ENCODE measurements around the gene RAD51B. TPM values are rescaled to one million over a fixed set of nuclear protein-coding genes. Genes with fewer than 3 reads are reported as not detected.

Gene RAD51B
- total RNA-seq, 2 donors from 2014 or later, result 37.0 to 49.7 TPM

GRCh38 chr14:68663385-68664076 lies 844.0 kb downstream of the RAD51B start:
- ATAC-seq (replicated peaks), result peak; percentile 90
- peak overlapping the region; percentile 58 for H3K27ac Mint-ChIP-seq
- peaks cover 11% of the 10 kb centered on the region for H3K9me3 Mint-ChIP-seq
- no peaks in the 10 kb centered on the region for H3K27me3 Mint-ChIP-seq
- H3K36me3 Mint-ChIP-seq (ENCODE audit: low read depth), result no peaks in the 10 kb centered on the region
- peaks cover 41% of the 10 kb centered on the region for H3K4me1 Mint-ChIP-seq
- peak overlapping the region; percentile 66 for H3K4me3 Mint-ChIP-seq

DNA sequence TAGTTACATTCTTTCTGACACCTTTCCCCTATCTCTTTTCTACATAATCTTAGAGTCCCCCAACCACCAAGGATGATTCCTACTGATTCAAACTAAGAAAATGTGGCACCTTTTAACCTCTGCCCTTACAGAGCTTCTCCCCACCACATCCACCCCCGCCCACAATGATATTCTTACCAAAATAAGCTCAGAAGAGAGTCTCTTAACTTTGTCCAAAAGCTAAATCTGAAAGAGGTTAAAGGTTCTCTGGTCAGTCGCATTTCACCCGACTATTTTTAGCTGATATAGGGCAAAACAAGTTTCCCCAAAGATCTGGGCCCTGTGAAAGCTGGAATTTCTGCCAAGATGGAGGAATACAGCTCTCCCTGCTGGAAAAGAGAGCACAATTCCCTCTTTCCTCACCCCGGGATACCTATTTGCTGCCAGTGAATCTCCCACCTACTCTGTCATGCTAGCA lies 844.7 kb downstream of the RAD51B start:
- peaks cover 41% of the 10 kb centered on the region for H3K4me1 Mint-ChIP-seq
- H3K4me3 Mint-ChIP-seq, result peak overlapping the region; percentile 66
- ATAC-seq (replicated peaks), result peak; percentile 79
- H3K27me3 Mint-ChIP-seq, result no peaks in the 10 kb centered on the region
- peak overlapping the region; percentile 58 for H3K27ac Mint-ChIP-seq
- H3K9me3 Mint-ChIP-seq, result peaks cover 11% of the 10 kb centered on the region
- no peaks in the 10 kb centered on the region for H3K36me3 Mint-ChIP-seq (ENCODE audit: low read depth)

DNA sequence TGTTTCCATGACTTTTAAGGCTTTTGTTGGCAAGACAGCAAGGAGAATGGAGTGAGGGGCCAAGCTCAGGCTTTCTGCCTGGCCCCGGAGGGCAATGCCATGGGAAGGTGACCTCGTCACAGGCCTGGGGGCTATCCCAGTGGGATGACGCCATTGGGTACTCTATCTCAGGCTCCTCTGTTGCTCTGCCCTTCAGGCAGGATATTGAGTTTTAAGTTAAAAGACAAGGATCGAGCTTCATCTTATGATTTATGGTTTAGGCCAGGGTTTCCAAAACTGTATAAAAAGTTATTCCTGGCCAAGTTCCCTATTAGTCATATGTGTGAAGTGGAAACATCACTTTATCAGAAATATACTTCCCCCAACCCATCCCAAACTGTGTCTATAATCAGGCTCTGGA lies 845.6 kb downstream of the RAD51B start:
- Mint-ChIP-seq H3K4me3 (peak overlapping the region; percentile 66), H3K9me3 (peaks cover 11% of the 10 kb centered on the region), H3K4me1 (peaks cover 41% of the 10 kb centered on the region), H3K27me3 (no peaks in the 10 kb centered on the region), H3K27ac (peak overlapping the region; percentile 58), H3K36me3 (ENCODE audit: low read depth) (no peaks in the 10 kb centered on the region)
- no peak for ATAC-seq (replicated peaks)

GRCh38 chr14:68665792-68666204 lies 846.2 kb downstream of the RAD51B start:
- Mint-ChIP-seq H3K4me1 (peaks cover 41% of the 10 kb centered on the region), H3K4me3 (peak overlapping the region; percentile 66), H3K27me3 (no peaks in the 10 kb centered on the region), H3K9me3 (peaks cover 11% of the 10 kb centered on the region), H3K27ac (peak overlapping the region; percentile 43), H3K36me3 (ENCODE audit: low read depth) (no peaks in the 10 kb centered on the region)
- ATAC-seq (replicated peaks), result no peak

GRCh38 chr14:68666236-68666635 lies 846.7 kb downstream of the RAD51B start:
- H3K4me3 Mint-ChIP-seq, result no peak overlapping the region
- no peaks in the 10 kb centered on the region for H3K36me3 Mint-ChIP-seq (ENCODE audit: low read depth)
- H3K4me1 Mint-ChIP-seq, result peaks cover 41% of the 10 kb centered on the region
- peaks cover 11% of the 10 kb centered on the region for H3K9me3 Mint-ChIP-seq
- H3K27me3 Mint-ChIP-seq, result no peaks in the 10 kb centered on the region
- H3K27ac Mint-ChIP-seq, result peak overlapping the region; percentile 43
- ATAC-seq (replicated peaks), result no peak

DNA sequence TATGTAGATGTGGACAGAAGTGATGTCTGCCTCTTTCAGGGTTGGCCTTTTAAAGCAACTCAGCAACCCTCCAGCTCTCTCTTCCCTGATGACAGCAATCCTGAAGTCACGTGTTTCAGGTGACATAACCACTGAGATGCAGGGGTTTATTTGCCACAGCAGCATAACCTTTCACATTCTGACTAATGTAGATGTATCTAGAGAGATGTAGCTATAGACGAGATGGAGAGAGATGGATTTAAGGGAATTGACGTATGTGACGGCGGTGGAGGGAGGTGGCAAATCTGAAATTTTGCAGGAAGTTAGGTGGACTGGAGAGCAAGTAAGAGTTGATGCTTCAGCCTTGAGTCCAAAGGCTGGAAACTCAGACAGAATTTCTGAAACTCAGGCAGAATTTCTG lies 847.3 kb downstream of the RAD51B start:
- peaks cover 11% of the 10 kb centered on the region for H3K9me3 Mint-ChIP-seq
- no peak overlapping the region for H3K4me3 Mint-ChIP-seq
- H3K27ac Mint-ChIP-seq, result no peak overlapping the region
- peaks cover 36% of the 10 kb centered on the region for H3K4me1 Mint-ChIP-seq
- no peaks in the 10 kb centered on the region for H3K27me3 Mint-ChIP-seq
- ATAC-seq (replicated peaks), result peak; percentile 3
- no peaks in the 10 kb centered on the region for H3K36me3 Mint-ChIP-seq (ENCODE audit: low read depth)

DNA sequence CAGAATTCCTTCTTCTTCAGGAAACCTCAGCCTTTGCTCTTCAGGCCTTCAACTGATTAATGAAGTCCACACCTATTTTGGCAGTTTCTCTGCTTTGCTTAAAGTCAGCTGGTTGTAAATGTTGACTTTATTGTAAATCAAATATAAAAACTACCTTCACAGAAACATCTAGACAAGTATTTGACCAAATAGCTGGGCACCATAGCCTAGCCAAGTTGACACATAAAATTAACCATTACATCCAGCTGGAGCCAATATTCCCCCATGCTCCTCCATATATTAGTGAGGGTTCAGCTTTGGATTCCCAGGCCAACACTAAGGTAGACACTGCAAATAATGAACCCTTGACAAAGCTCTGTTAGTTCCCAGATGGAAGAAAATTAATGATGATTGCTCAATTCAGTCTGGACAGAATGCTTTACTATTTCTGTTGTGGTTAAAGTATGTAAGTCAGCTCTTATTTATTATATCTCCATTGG lies 847.8 kb downstream of the RAD51B start:
- Mint-ChIP-seq H3K27me3 (no peaks in the 10 kb centered on the region), H3K4me3 (no peak overlapping the region), H3K36me3 (ENCODE audit: low read depth) (no peaks in the 10 kb centered on the region), H3K27ac (no peak overlapping the region), H3K9me3 (peaks cover 11% of the 10 kb centered on the region), H3K4me1 (peaks cover 33% of the 10 kb centered on the region)
- ATAC-seq (replicated peaks), result no peak

DNA sequence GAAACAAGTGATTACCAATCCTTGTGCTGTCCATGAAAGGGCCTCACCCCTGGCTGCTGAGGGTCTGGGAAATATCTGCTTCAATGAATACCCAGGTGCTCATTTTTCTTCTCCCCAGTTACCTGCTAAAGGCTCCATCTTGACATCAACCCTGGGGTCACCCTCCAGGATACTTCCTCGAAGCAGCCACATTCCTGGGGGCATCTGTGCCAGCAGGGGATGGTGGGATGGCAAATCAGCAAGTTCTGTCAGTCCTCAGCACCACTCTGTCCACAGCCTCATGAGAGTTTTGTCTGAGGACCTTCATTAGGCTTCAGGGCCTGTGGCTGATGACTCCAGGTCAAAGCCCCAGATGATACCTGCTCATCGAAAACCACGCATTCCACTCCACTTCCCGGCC lies 848.4 kb downstream of the RAD51B start:
- Mint-ChIP-seq H3K27me3 (no peaks in the 10 kb centered on the region), H3K36me3 (ENCODE audit: low read depth) (no peaks in the 10 kb centered on the region), H3K4me3 (no peak overlapping the region), H3K4me1 (peaks cover 28% of the 10 kb centered on the region), H3K27ac (no peak overlapping the region), H3K9me3 (peaks cover 11% of the 10 kb centered on the region)
- ATAC-seq (replicated peaks), result no peak

DNA sequence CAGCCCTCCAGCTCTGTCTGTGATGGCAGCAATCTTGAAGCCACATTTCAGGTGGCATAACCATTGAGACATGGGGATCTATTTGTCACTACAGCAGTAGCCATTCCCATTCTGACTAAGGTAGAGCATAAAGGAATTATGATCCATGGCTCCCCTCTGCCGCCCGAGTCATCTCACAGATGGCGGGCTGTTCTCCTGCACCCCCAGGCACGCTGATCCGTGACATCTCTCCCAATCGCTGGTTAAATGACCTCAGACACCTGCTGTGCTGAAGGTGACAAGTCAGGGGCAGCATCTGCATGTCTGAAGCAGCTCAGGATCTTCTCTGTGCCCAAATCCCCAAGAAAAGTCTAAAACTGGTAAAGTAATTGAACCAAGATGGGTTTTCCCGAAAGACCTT lies 849.0 kb downstream of the RAD51B start:
- no peak for ATAC-seq (replicated peaks)
- peaks cover 11% of the 10 kb centered on the region for H3K9me3 Mint-ChIP-seq
- H3K4me3 Mint-ChIP-seq, result no peak overlapping the region
- H3K4me1 Mint-ChIP-seq, result peaks cover 23% of the 10 kb centered on the region
- H3K36me3 Mint-ChIP-seq (ENCODE audit: low read depth), result no peaks in the 10 kb centered on the region
- no peaks in the 10 kb centered on the region for H3K27me3 Mint-ChIP-seq
- H3K27ac Mint-ChIP-seq, result no peak overlapping the region

DNA sequence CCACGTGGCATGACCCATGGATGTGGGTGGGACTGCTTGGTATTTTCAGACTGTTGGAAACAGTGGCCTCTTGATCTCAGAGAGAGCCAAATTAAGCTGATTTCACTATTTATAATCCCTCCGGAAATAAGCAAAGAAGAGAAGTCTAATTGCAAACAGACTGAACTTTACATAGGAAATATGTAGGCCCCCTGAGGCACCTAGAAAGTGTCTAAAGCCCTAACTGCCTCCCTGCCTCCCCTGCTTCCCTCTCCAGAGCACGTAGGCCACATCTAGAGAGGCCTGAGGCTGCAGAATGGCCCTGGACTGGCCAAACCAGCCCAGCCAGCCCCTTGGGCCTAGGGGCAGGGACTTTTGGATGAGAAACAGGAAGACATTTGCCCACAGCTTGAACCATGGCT lies 849.5 kb downstream of the RAD51B start:
- no peaks in the 10 kb centered on the region for H3K36me3 Mint-ChIP-seq (ENCODE audit: low read depth)
- no peaks in the 10 kb centered on the region for H3K27me3 Mint-ChIP-seq
- H3K4me3 Mint-ChIP-seq, result no peak overlapping the region
- no peak for ATAC-seq (replicated peaks)
- no peak overlapping the region for H3K27ac Mint-ChIP-seq
- peaks cover 11% of the 10 kb centered on the region for H3K9me3 Mint-ChIP-seq
- H3K4me1 Mint-ChIP-seq, result peaks cover 19% of the 10 kb centered on the region

DNA sequence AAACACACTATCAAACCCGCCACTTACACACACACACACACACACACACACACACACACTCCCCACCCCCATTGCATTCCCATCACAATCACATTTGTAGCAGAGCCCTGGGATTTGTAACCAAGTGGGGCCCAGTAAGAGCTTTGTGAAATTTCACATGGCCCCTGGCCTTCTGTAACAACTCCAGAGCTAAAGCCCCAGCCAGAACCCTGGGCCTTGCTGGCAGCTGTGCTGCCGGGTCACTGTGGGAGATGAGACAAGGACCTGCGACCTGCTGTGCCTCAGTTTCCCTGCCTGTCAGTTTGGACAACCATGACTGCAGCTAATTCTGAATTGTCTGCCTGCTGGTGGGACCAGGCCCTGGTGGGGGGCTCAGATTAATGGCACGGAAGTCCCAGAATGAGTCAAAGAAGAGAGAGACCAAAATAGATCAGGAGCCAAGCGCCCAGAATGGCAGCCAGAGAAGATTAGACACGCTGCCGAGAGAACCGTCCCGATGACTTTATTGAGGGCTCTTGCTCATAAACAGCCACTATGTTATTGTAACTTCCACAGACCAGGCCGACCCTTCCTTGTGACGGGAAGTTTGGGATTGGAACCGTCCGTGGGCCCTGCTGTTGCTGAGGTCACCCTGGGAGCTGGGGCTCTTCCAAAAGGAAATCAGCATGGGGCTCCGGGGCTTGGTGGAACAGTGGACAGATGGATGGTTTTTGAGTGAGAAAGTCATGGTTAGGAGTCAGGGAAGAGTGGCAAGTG lies 850.2 kb downstream of the RAD51B start:
- Mint-ChIP-seq H3K4me3 (no peak overlapping the region), H3K27ac (no peak overlapping the region), H3K36me3 (ENCODE audit: low read depth) (no peaks in the 10 kb centered on the region), H3K4me1 (peaks cover 12% of the 10 kb centered on the region), H3K9me3 (peaks cover 9% of the 10 kb centered on the region), H3K27me3 (no peaks in the 10 kb centered on the region)
- no peak for ATAC-seq (replicated peaks)

- H3K4me3 Mint-ChIP-seq, result no peak overlapping the region
- H3K4me1 Mint-ChIP-seq, result peaks cover 8% of the 10 kb centered on the region
- no peak for ATAC-seq (replicated peaks)
- peaks cover 6% of the 10 kb centered on the region for H3K9me3 Mint-ChIP-seq
- no peak overlapping the region for H3K27ac Mint-ChIP-seq
- H3K36me3 Mint-ChIP-seq (ENCODE audit: low read depth), result no peaks in the 10 kb centered on the region
- no peaks in the 10 kb centered on the region for H3K27me3 Mint-ChIP-seq
Observed at GRCh38 chr14:68670359-68670715, 850.8 kb downstream of the RAD51B start.

GRCh38 chr14:68671909-68672308 lies 852.3 kb downstream of the RAD51B start:
- Mint-ChIP-seq H3K9me3 (no peaks in the 10 kb centered on the region), H3K27me3 (no peaks in the 10 kb centered on the region), H3K36me3 (ENCODE audit: low read depth) (no peaks in the 10 kb centered on the region), H3K27ac (no peak overlapping the region), H3K4me1 (peaks cover 4% of the 10 kb centered on the region), H3K4me3 (no peak overlapping the region)
- ATAC-seq (replicated peaks), result no peak

- H3K27ac Mint-ChIP-seq, result no peak overlapping the region
- no peaks in the 10 kb centered on the region for H3K36me3 Mint-ChIP-seq (ENCODE audit: low read depth)
- no peak for ATAC-seq (replicated peaks)
- peaks cover 10% of the 10 kb centered on the region for H3K4me1 Mint-ChIP-seq
- no peaks in the 10 kb centered on the region for H3K9me3 Mint-ChIP-seq
- no peak overlapping the region for H3K4me3 Mint-ChIP-seq
- no peaks in the 10 kb centered on the region for H3K27me3 Mint-ChIP-seq
Observed at GRCh38 chr14:68672609-68673285, 853.2 kb downstream of the RAD51B start.

Measured in activated T-helper 17 cell treated with anti-CD3 and anti-CD28 coated beads, Interleukin-2, amount 50 U/mL, for 72 hours (primary cell).